ENCODE data around the gene HSF4.

Gene HSF4

GRCh38 chr16:67163999-67164558 is 466 bp upstream of the HSF4 start:
- TF ChIP-seq ZFX (IDR thresholded peaks at IDR 0.05; ENCODE audit: borderline replicate concordance): no peak
- no peak overlapping the region for H3K27ac ChIP-seq

GRCh38 chr16:67165121-67166078 is 855 bp downstream of the HSF4 start:
- no peak overlapping the region for H3K27ac ChIP-seq
- TF ChIP-seq ZFX (IDR thresholded peaks at IDR 0.05; ENCODE audit: borderline replicate concordance) (no peak), CTCF (IDR thresholded peaks at IDR 0.05) (no peak)

- no peak overlapping the region for H3K27ac ChIP-seq
- TF ChIP-seq ZFX (IDR thresholded peaks at IDR 0.05; ENCODE audit: borderline replicate concordance) (no peak), CTCF (IDR thresholded peaks at IDR 0.05) (no peak)
These were observed 1.6 kb downstream of the HSF4 start for GRCh38 chr16:67166110-67166547.

- TF ChIP-seq ZFX (IDR thresholded peaks at IDR 0.05; ENCODE audit: borderline replicate concordance): no peak
- no peak for TF ChIP-seq CTCF (IDR thresholded peaks at IDR 0.05)
These were observed 2.1 kb downstream of the HSF4 start for GRCh38 chr16:67166598-67167168.

GRCh38 chr16:67167588-67167987 is 3.0 kb downstream of the HSF4 start:
- TF ChIP-seq ZFX (IDR thresholded peaks at IDR 0.05; ENCODE audit: borderline replicate concordance) (no peak), CTCF (IDR thresholded peaks at IDR 0.05) (no peak)
- no peak overlapping the region for H3K27ac ChIP-seq

More at GRCh38 chr16:67166598-67167168, 2.1 kb downstream of the HSF4 start:
- no peak overlapping the region for H3K27ac ChIP-seq

- no peak for TF ChIP-seq ZFX (IDR thresholded peaks at IDR 0.05; ENCODE audit: borderline replicate concordance)
- no peak for TF ChIP-seq CTCF (IDR thresholded peaks at IDR 0.05)
- no peak overlapping the region for H3K27ac ChIP-seq
These were observed 4.5 kb downstream of the HSF4 start for GRCh38 chr16:67169011-67169451.

- TF ChIP-seq ZFX (IDR thresholded peaks at IDR 0.05; ENCODE audit: borderline replicate concordance) (no peak), CTCF (IDR thresholded peaks at IDR 0.05) (peak; percentile 75)
- H3K27ac ChIP-seq: no peak overlapping the region
These were observed 5.2 kb downstream of the HSF4 start for GRCh38 chr16:67169642-67170167.

All from 22Rv1 (cell line).